ENCODE measurements around the gene SRP19.
"Not testable (repeated sequence)": the region's sequence is repeated elsewhere in the genome, so short reads cannot be mapped to it uniquely, and the experiment has no call there.

SRP19 gene

DNA sequence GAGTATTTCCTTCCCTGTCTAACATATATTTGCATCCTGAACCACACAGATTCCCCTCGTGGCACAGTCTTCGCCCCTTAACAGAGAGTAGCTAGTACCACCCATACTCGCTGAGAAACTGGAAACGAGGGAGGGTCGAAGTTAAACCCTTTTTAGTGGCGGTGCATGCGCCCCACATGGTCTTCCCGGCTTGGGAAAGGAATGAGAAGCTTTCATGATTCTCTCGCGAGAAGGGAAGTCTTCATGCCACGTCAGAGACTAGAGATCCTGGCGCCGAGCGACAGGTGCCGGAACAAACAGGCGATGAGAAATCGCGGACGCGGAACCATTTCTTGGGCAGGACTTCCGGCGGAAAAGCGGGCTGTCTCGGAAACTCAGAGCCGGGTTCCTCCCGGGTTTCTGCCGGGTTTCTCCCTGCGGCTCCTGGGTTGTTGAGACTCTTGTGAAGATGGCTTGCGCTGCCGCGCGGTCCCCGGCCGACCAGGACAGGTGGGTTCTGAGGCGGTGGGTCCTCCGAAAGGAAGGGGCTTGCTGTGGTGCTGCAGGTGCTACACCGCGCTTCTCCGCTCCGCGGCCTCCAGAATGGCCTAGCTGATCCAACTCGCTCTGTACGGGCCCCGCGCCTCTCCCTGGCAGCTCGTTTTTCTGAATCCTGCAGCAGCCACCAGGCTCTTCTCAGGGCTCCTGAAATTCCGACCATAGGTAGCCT, at the start of gene SRP19:
Gene SRP19 (plus strand): TSS at position 359 of the 709 bp plus-strand sequence. CDS start 90 bp downstream, at position 449.
- DNase-seq (ENCODE audit: low read depth), result peak; percentile 98

DNA sequence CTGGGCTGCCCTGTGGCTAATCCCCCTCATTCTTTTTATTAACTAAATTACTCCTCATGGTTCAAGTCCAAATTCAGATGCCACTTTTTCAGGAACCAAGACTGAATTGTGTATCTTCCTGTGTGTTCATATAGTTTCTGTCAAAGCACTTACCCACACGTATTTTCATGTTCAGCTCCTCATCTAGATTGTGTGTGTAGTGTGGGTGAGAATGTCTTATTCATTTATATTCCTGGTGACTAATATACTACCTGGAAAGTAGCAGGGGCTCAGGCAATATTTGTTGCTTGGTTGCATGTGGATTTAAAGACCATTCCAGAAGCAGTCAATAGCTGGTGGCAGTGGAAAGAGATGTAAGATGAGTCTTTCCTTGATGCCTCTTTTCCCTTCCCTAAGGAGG, 48.5 kb upstream of the SRP19 start:
- DNase-seq (ENCODE audit: low read depth), result no peak

GRCh38 chr5:112820246-112820645, 40.8 kb upstream of the SRP19 start:
- no peak for DNase-seq (ENCODE audit: low read depth)

- no peak for DNase-seq (ENCODE audit: low read depth)
Observed at GRCh38 chr5:112822456-112822855, 38.6 kb upstream of the SRP19 start.

GRCh38 chr5:112823181-112823580, 37.9 kb upstream of the SRP19 start:
- no peak for DNase-seq (ENCODE audit: low read depth)

GRCh38 chr5:112823656-112824055, 37.4 kb upstream of the SRP19 start:
- no peak for DNase-seq (ENCODE audit: low read depth)

GRCh38 chr5:112824197-112824596, 36.9 kb upstream of the SRP19 start:
- DNase-seq (ENCODE audit: low read depth), result no peak

DNA sequence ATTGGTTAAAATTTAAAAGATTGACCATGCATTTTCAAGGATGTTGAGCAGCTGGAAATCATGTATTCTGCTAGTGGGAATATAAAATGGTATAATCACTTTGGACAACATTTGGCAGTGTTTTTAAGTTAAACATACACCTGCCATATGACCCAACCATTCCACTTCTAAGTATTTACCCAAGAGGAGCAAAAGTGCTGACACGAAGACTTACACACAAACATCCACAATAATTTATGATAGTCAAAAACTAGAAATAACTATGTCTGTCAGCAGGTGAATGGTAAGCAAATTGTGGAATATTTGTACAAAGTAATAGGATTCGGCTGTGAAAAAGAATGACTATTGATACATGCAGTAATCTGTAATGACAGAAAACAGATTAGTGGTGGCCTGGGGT, 30.7 kb upstream of the SRP19 start:
- no peak for DNase-seq (ENCODE audit: low read depth)

GRCh38 chr5:112833971-112834370, 27.1 kb upstream of the SRP19 start:
- no peak for DNase-seq (ENCODE audit: low read depth)

DNA sequence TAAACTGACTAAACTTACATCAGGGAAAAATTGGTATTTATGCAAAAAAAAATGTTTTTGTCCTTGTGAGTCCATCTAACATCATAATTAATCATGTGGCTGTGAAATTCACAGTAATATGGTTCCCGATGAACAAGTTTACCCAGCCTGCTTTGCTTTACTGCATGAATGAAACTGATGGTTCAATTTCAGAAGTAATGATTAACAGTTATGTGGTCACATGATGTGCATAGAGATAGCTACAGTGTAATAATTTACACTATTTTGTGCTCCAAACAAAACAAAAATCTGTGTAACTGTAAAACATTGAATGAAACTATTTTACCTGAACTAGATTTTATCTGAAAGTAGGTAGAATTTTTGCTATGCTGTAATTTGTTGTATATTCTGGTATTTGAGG, 16.6 kb upstream of the SRP19 start:
- DNase-seq (ENCODE audit: low read depth), result no peak

- no peak for DNase-seq (ENCODE audit: low read depth)
Observed at GRCh38 chr5:112846556-112846955, 14.5 kb upstream of the SRP19 start.

DNA sequence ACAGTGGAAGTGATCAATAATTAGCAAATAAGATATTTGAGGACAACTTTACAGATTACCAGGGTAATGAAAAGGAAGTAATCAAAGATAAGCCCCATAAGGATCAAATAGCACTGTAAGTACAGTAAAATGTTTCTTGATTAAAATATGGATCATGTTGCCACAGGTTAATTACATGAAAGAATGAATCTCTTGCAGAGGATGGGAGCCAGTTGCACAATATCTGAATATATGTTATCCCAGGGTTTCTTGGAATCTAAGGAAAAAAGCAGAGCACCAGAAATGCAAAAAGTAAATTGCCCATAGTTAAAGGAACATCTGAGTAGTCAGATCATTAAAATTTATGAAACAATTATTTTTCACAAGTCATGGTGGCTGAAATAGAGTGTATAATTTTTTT, 13.8 kb upstream of the SRP19 start:
- DNase-seq (ENCODE audit: low read depth), result no peak

GRCh38 chr5:112848116-112848811, 12.8 kb upstream of the SRP19 start:
- peak; percentile 85 for DNase-seq (ENCODE audit: low read depth)

DNA sequence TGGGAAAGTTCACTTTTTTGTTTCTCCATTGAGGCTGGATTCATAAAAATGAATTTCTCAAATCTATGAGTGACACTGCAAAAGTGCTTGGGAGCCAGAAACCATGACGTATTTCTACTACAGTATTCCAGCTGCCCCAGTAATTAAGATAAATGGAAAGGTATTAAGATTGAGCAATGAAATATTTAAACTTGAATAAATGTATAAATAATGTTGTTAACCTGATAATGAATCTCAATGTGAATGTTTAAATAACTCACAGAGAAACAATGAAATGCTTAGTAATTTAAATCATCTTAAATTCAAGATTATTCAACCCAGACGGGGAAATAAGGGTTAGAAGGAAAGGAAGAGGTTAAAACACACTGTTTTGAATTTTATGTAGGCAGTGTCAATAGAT, 11.2 kb upstream of the SRP19 start:
- DNase-seq (ENCODE audit: low read depth), result no peak

DNA sequence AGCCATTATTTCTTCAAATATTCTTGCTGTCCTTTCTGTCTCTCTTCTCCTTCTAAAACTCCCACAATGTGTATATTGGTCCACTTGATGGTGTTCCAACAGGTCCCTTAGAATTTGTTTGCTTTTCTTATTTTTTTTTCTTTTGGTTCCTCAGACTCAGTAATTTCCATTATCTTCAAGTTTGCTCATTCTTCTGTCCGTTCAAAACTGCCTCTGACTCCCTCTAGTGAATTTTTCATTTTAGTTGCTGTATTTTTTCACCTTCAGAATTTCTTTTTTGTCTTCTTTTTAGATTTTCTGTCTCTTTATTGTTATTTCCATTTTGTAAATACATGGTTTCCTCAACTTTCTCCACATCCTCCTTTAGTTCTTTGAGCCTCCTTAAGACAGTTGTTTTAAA, 6.4 kb upstream of the SRP19 start:
- no peak for DNase-seq (ENCODE audit: low read depth)

- DNase-seq (ENCODE audit: low read depth), result no peak
Observed at GRCh38 chr5:112857866-112858265, 3.2 kb upstream of the SRP19 start.

DNA sequence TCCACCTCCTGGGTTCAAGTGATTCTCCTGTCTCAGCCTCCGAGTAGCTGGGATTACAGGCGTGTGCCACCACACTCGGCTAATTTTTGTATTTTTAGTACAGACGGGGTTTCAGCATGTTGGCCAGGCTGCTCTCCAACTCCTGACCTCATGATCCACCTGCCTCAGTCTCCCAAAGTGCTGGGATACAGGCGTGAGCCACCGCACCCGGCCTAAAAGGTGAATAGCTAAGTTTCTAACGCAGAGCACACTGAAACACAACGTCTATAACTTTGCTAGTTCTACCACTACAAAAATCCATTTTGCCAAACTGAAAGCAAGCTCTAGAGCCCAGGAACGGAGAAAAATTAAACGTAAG, 537 bp upstream of the SRP19 start:
- not testable (repeated sequence) for DNase-seq (ENCODE audit: low read depth)

- no peak for DNase-seq (ENCODE audit: low read depth)
Observed at GRCh38 chr5:112861638-112861985, 525 bp downstream of the SRP19 start.

DNA sequence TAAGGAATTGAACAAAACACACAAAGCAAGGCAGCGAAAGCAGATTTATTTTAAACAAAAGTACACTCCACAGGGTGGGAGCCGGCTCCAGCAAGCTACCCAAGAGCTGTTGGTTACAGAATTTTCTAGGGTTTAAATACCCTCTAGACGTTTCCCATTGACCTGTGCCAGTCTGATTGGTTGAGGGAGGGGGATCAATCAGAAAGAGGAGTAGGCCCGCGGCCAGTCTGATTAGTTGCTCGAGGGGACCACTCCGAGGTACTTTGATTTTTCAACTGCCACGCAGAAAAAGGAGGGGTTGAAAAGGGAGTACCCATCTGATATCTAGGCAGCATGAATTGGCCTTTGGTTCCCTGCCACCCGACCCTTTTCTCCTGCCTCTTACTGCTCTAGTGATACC, 998 bp downstream of the SRP19 start:
- no peak for DNase-seq (ENCODE audit: low read depth)

DNA sequence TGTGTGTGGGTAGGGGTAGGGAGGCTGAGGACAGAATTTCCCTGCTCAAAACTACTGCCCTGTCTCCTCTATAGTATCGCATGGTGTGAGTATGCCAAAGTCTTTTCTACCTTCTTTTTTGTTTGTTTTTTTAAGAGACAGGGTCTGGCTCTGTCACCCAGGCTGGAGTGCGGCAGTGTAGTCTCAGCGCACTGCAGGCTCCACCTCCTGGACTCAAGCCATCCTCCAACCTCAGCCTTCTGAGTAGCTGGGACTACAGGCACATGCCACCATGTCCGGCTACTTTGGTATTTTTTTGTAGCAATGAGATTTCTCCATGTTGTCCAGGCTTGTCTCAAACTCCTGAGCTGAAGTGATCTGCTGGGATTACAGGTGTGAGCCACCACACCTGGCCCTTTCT, 2.5 kb downstream of the SRP19 start:
- peak; percentile 23 for DNase-seq (ENCODE audit: low read depth)

DNA sequence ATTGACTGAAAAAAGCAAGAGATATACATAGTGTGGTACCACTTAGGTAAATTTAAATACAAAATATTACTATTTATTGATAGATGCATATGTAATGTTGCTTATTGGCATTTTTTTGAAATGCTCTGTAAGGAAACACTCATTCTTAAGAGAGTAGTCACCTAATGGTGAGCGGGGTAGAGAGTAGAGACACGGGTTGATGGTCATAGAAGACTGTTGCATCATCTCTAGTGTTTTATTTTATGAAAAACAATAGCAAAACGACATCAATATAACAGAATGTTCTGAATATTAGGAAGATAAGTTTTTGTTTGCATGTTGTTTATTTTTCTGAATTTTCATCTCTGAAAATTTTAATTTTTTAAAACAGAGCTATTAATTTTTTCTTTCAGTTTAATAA, 4.0 kb downstream of the SRP19 start:
- peak; percentile 61 for DNase-seq (ENCODE audit: low read depth)

GRCh38 chr5:112866739-112867138, 5.7 kb downstream of the SRP19 start:
- DNase-seq (ENCODE audit: low read depth), result no peak

- no peak for DNase-seq (ENCODE audit: low read depth)
Observed at GRCh38 chr5:112867411-112867810, 6.3 kb downstream of the SRP19 start.

- DNase-seq (ENCODE audit: low read depth), result no peak
Observed at GRCh38 chr5:112869948-112870347, 8.9 kb downstream of the SRP19 start.
